Lung microvascular endothelial cell (primary cell): ENCODE results near the gene TYK2. TPM values are rescaled to one million over a fixed set of nuclear protein-coding genes. Genes with fewer than 3 reads are reported as not detected.
"Not testable (repeated sequence)": the region's sequence is repeated elsewhere in the genome, so short reads cannot be mapped to it uniquely, and the experiment has no call there.

ENCODE experiments used
- DNase-seq, 2 donors: peaks; one replicate each; pipeline versions ENCODE4 v3.0.0 to v3.0.0-alpha.2; 2010; ENCODE audit warnings: low read depth in 2 of 2
- total RNA-seq: library from RNA; depleted of rRNA; stranded (reverse); fragments of >200 nt; gene quantifications from 2 replicates; pipeline ENCODE4 v1.2.1, GENCODE V29; 2014

Gene TYK2
- total RNA-seq, 1 donor from 2014 or later = 74.0 TPM

DNA sequence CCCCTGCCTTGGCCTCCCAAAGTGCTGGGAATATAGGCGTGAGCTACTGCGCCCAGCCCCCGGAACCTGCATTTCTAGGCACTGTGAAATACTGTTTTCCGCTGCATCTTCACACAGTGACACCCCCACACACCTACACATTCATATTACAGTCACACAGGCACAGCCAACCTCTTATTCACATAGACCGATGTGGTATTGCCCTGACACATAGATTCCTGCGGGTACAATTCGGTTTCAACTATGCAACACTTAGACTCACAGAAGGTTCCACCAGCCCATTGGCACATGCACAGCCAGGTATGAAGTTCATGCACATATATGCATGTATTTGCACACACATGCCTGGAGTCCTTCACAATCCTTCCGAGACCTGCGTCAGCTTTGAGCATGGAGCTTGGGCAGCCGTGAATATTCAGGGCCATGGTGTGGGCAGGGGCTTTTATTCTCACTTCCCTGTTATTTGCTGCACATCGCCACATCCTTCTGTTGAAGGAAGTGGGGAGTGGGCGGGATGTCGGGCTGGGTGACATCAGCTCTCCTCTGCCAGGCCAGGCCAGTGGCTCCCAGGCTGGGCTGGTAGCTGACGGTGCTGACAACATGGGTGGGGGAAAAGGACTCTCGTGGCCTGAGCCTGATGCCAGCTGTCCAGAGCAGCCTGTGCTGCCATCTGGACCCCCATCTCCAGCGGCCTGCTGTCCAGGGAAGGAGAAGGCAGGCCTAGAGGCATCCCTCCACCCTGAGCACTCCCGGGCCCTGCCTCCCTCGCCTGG lies 28.3 kb upstream of the TYK2 start:
- no peak for DNase-seq

DNA sequence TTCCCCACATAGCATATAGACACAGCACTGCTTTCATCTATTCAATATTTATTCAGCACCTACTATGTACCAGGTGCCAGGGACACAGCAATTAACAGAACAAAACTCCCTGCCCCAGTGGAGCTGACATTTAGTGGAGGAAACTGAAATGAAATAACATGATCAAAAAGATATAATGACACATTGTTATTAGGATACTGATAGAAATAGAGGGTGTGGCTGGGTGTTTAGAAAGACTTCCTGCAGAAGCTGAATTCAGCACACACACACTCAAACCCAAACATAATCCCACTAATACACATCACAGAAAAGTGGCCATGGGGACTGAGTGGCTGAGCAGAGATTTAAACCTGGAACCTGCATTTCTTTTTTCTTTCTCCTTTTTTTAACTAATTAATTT lies 26.7 kb upstream of the TYK2 start:
- DNase-seq = no peak

DNA sequence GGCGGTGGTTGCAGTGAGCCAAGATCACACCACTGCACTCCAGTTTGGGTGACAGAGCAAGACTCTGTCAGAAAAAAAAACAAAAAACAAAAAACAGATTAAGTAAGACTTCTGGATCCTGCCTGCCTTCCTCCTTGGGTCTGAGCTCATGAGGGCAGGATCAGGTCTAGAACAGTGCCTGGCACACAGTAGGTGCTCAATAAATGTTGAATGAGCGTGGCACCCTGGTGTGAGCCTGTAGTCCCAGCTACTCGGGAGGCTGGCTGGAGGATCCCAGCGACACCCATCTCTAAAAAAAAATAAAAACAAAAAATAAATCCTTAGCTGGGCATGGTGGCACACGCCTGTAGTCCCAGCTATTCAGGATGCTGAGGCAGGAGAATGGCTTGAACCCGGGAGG lies 25.8 kb upstream of the TYK2 start:
- DNase-seq = no peak

DNA sequence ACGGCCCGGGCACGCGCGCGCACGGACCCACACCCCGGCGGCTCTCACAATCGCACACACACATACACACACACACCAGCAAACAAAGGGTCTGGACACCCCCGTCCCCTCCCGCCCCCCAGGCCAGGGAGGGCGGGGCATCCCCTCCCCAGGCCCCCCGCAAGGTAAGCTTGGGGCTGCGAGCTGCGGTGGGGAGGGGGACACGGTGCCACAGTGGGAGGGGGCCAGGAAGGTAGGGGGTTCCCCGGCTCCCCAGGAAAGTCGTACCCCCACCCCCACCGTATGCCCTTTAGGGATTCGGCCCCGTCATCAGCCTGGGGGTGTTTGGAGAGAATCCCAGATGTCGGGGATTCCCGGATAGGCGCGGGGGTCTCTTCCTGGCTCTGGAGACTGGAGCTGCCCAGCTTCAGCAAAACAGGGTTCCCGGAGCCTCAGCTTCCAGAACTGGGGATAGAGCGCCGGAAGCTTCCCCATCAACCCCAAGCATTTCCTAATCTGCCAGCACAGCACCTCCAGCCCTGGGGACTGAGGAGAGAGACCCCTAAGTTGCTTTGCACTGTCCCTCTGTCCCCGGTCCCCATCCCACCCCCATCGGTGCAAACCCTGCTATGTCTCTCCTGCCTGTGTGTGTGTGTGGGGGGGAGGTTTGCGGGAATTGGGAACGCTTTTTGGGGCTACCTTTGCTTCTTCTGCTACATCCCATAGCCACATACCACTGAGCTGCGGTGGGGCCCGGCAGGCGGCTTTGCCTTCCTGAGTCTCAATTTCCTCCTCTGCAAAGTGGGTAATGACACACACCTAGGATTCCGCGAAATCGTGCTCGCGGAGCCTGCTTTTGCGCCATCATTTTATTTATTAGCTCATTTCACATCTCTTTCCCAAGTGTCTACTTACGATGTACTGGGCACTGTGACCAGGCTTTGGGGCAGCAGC lies 24.8 kb upstream of the TYK2 start:
- DNase-seq = no peak

DNA sequence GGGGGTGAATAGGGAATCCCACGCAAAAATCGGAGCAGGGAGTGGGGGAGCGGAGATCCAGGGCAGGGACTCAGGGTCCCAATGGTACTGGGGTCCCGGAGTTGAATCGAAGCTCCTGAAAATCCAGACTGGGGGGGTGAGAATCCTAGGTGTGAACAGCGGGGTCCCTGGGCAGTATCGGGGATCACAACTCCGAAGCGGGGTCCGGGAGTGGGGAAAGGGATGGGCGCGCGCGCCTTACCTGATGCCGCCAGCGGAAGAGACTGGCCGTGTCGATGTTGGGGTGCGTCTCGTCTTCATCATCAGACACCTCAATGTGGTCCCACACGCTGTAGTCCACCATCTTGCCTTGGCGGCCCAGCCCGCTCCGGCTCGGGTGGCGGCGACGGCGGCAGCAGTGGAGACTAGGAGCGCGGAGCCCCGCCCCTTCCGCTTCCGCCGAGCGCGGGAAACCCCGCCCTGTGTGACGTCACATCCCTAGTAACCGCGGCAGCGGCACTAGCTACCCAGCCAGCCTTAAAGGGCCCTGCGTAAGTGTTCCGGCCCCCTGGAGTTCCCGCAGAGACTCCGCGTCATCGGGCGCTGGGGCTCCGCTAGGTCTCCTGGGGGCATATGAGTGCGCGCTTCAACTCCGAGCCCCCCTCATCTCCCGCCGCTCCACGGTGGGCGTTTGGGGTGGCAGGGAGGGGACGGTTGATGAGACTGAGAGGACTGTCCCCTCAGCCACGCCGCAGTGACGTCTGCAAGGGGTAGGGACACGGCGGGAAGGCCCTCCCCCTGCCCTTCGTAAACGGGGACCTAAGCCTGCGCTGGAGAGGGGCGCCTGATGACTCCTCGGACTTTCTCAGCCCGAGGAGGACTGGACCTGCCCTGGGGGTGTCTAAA lies 23.0 kb upstream of the TYK2 start, which contains the start of gene CDC37:
TSS of gene CDC37 (minus strand) at position 406 of the 885 bp plus-strand sequence. CDS start at position 343, 63 bp downstream.
- DNase-seq = peak; percentile 98

DNA sequence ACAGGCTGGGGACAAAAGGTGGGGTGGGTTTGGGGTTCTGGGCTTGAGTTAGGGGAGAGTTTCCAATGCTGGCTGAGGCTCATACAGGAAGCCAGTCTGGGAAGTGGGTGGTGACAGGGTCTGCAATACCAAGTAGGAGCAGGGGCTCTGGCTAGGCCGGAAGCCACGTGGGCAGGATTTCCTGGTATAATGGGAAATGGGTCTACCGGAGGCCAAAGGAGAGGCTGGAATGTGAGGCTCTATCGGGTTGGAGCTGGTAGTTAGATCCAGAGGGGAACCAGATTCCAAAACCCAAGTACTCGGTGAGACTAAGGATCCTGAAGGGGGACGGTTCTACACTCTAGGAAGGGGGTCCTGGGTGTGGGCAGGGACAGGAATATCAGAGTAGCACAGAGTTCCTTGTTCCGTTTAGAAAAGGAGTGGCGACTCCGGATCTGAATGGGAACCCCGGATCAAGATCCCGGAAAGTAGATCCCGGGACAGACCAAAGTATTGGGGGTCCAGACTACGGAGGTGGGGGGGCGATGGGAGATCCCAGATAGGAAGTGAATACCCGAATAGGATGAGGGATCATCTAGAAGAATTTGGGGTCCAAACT lies 22.2 kb upstream of the TYK2 start:
- peak; percentile 76 to 91 for DNase-seq

DNA sequence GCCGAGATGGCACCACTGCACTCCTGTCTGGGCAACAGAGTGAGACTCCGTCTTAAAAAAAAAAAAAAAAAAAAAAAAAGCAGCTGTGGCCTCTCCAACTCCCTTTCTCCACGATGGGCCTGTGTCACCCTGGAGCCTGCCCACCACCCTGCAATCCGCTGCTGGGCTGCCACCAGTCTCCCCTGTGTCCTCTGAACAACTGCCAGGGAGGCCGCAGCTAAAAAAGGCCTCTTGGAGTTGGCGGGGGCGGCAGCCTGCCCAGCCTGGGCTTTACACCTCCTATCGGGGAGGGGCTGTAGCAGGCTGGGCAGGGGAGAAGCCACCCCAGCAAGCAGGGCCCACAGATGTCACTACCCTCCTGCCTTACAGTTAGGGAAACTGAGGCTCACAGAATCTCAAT lies 19.5 kb upstream of the TYK2 start:
- DNase-seq = no peak

DNA sequence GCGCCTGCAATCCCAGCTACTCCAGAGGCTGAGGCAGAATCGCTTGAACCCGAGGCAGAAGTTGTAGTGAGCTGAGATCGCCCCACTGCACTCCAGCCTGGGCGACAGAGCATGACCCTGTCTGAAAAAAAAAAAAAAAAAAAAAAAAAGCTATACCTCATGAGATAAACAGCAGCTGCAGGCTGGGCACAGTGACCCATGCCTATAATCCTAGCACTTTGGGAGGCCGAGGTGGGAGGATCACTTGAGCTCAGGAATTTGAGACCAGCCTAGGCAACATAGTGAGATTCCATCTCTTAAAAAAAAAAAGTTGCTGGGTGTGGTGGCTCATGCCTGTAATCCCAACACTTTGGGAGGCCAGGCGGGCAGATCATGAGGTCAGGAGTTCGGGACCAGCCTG lies 19.0 kb upstream of the TYK2 start:
- not testable (repeated sequence) for DNase-seq

DNA sequence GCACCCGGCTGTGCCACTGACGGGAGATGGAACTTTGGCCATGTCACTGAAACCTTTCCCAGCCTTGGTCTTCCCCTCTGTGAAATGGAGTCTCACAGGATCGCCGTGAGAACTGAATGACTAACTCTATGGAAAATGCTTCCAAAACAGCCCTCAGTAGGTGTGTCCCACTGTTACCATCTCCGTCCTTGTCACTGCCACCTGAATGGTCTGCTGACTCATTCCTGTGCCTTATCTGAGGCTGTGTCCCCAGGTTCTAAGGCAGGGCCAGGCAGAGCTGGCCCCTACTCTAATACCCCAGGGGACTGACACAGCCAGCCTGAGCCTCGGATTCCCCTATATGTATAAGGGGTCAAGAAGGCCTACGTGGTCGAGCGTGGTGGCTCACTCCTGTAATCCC lies 18.4 kb upstream of the TYK2 start:
- DNase-seq = no peak

DNA sequence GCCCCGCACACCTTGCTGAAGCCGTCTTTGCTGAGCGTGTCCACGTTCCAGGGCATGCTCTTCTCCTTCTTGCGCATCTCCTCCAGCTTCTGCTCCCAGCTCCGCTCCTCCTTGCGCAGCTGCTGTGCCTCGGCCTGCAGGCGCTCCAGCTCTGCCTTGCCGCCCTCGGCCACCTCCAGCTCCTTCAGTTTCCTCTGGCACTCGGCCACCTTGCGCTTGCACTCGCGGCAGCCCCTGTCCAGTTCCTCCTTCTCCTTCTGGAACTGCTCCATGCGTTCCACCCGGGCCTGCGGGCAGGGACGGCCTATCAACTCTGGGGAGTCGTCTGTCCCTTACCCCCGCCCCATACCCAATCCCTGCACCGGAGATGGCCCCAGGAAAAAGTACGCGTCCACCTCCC lies 15.5 kb upstream of the TYK2 start:
- no peak for DNase-seq

DNA sequence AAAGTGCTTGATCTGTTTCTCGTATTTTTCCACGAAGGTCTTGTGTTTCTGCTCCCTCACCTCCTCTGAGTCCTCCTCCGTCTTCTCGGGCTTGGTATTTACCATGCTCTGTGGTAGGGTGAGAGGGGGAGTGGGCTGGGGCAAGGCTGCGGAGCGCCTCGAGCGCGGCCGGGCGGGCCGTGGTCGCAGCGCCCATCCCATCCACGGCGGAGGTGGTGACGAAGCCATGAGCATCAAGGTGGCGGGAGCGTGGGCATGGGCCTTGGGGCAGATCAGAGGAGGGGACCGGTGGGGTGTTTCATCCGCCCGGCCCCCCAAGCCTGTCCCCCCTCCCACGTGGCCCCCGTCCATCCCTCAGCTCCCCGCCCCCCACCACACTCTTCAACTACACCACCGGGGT lies 15.1 kb upstream of the TYK2 start:
- DNase-seq = no peak

DNA sequence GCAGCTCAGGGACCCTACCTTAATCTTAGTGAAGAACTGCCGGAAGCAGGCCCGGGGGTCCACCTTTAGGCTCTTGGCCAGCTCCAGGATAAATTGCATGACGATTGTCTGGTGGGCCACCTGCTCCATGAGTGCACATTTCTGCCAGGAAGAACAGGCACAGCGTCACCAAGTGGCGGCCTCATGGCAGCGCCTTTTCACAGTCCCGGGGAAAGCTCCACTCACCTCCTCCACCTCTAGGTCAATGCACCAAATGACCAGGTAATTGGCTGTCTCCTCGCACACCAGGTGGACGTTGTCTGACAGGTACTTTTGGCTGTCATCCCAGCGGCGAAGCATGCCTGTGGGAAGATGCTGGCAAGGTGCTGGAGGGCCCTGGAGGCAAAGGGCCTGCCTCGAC lies 14.6 kb upstream of the TYK2 start:
- DNase-seq = no peak

DNA sequence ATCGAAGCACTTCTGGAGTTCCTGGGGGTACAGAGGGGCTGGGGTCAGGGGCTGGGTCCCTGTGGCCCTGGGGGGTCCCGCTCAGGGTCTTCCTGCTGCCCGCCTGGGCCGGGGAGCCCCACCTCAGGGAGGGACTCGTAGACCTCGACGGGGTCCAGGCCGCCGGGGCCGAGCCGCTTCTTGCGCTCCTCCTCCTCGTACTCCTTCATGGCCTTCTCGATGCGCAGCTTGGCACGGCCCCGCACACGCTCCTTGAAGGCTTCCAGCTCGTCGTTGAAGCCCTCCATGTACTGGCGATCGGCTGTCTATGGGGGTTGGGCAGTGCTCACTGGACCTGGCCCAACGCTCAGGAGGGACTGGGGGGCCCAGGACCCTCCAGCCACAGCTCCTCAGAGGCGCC lies 12.8 kb upstream of the TYK2 start:
- DNase-seq = no peak

DNA sequence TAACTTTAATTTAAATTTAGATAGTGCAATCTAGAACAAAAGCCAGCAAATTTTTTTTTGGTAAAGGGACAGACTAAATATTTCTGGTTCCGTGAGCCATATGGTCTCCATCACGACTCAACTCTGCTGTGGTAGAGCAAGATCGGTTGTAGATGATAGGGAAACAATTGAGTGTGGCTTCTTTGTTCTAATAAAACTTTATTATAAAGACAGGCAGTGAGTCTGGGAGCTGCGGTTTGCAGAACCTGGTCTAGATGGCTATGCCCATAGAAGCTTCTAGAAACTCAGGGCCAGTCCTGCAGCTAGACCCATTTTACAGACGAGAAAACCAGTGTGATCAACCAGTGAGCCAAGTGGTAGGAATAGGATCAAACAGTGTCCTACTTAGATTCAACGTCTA lies 11.7 kb upstream of the TYK2 start:
- DNase-seq = no peak

DNA sequence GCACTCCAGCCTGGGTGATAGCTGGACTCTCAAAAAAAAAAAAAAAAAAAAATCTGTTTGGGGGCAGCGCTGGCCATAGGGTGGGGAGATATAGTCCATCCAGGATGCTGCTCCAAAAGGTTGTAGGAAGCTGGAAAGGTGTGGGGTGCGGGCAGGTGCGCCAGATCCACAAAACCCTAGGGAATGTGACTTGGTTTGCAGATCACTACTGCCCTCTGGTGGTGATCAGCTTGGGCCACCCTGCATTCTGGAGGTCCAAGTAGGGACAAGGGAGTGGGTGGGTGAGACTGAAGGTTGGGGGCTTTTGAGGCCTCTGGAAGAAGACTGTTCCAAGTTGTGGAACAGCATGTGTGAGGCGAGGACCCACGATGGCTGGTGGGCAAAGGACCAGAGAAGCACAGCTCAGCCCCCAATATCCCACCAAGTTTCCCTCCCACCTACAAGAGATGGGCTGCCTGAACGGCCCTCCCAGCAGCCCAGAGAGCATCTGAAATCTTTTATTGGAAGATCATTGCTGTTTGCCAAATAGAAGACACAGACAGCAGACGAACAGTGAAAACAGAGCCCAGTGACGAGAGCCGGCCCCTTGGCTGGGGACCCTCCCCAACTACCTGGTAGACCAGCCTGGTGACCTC lies 10.4 kb upstream of the TYK2 start:
- peak; percentile 81 to 89 for DNase-seq

DNA sequence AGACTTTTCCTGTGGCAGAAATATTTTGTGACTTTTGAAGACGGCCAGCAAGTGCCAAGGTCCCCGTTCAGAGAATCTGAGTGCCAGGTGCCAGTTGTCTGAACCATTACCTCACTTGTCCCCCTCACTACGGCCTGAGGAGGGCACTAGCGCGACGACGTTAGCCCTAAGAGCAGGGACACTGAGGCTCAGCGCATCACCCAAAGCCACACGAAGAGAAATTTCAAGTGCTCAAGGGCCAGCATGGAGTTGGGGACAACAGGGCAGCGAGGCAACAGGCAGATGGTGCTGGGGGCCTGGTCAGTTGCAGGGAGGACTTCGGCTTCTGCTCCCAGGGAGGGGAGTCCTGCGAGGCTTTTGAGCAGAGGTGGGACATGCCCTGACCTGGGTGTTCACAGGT lies 9.5 kb upstream of the TYK2 start:
- peak; percentile 34 to 59 for DNase-seq

DNA sequence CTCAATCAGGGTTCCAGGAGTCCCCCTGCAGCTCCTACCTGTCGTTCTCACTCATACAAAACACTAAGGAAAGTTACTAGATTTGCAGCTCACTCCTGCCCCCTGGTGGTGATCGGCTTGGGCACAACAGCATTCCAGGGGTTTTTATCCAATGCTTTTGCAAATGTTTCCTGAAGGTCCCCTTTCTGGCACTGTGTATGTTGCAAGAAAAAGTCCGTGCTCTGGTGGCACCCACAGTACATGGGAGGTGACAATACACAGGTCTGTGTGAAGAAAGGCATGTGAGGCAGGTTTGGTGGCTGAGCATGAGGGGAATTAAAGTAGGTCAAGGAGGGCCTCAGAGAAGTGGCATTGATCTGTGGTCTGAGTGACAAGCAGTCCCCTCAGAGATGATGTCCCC lies 8.6 kb upstream of the TYK2 start:
- peak; percentile 81 to 89 for DNase-seq

DNA sequence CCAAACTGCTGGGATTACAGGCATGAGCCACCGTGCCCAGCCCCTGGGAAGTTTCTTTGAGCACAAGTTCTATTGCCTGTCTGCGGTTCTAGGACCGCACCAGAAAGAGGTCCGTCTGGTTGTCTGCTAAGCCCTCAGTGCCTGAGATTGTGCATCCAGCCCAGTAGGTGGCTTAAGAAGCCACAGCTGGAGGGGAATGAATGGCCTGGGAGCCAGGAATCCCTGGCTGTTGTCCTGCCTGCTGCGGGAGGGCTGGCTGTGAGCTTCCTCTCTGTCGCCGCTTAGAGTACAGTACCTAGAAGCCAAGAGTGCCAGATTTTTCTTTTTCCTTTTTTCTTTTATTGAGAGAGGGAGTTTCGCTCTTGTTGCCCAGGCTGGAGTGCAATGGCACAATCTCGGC lies 4.2 kb upstream of the TYK2 start:
- DNase-seq = no peak

DNA sequence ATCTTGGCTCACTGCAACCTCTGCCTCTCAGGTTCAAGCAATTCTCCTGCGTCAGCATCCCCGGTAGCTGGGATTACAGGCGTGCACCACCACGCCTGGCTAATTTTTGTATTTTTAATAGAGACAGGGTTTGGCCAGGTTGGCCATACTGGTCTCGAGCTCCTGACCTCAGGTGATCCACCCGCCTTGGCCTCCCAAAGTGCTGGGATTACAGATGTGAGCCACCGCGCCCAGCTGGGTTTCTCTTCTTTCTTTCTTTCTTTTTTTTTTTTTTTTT lies 2.8 kb upstream of the TYK2 start:
- DNase-seq = not testable (repeated sequence)

DNA sequence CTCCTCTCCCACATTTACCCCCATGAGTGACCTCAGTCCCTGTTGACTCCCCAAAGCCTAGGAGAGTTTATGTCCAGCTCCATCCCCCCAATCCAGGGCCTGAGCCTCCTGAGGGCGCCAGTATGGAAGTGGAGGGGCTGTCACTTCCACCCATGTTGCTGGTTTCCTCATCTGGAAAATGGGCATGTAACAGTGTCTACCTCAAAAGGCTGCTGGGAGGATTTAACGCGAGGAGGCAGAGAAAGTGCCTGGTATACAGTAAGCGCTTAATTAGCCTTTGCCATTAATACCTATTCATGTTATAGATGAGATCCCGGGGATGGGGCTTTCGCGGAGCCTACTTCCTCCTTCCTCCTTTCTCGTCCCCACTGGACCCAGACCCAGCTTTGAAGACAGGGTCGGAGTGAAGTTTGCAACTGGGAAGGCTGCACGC lies 476 bp downstream of the TYK2 start:
- DNase-seq = no peak

DNA sequence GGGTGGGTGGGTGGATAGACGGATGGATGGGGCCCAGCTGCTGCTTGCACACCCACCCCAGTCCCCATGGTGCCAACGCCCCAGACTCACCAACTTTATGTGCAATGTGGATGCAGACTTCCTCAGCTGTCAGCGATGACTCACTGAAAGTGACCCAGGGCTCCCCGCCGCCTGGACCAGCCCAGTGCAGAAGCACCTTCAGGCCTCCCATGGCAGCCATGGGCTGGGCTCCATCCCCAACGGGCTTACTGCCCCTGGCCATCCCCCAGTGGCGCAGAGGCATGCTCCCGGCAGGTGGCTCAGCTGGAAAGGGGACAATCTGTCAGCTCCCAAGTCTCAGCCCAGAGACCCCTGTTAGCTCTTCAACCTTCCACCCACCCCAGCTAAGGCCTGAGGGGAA lies 2.2 kb downstream of the TYK2 start:
- no peak for DNase-seq
